HG03135 (cell line): ENCODE results near the gene VBP1.
"Not testable (repeated sequence)": the region's sequence is repeated elsewhere in the genome, so short reads cannot be mapped to it uniquely, and the experiment has no call there.

Source experiments
- ATAC-seq: cut with Tn5 transposase; IDR thresholded peaks from one replicate; pipeline ENCODE4 v1.9.1; 2021; ENCODE audit warnings: mild to moderate bottlenecking, moderate library complexity; ENCODE audit not compliant: unreplicated experiment

Gene VBP1

GRCh38 chrX:155216179-155216939, at the start of gene VBP1:
Gene VBP1, plus strand, starts transcription at chrX:155216460. Its CDS starts 23 bp downstream, at chrX:155216483.
- ATAC-seq = peak; percentile 98

- no peak for ATAC-seq
Measured at GRCh38 chrX:155169881-155170280, 46.4 kb upstream of the VBP1 start.

- ATAC-seq = no peak
Measured at GRCh38 chrX:155179346-155179997, 36.8 kb upstream of the VBP1 start.

- ATAC-seq = no peak
Measured at GRCh38 chrX:155188786-155189185, 27.5 kb upstream of the VBP1 start.

- no peak for ATAC-seq
Measured at GRCh38 chrX:155211208-155211607, 5.1 kb upstream of the VBP1 start.

GRCh38 chrX:155213731-155214130, 2.5 kb upstream of the VBP1 start:
- ATAC-seq = no peak

GRCh38 chrX:155215443-155216178, 649 bp upstream of the VBP1 start:
- ATAC-seq = peak; percentile 39

GRCh38 chrX:155216940-155217440, 730 bp downstream of the VBP1 start:
- ATAC-seq = no peak

- ATAC-seq = no peak
Measured at GRCh38 chrX:155218777-155219176, 2.5 kb downstream of the VBP1 start.

GRCh38 chrX:155221351-155221750, 5.1 kb downstream of the VBP1 start:
- no peak for ATAC-seq

GRCh38 chrX:155223746-155224145, 7.5 kb downstream of the VBP1 start:
- not testable (repeated sequence) for ATAC-seq

GRCh38 chrX:155225774-155226173, 9.5 kb downstream of the VBP1 start:
- ATAC-seq = no peak

GRCh38 chrX:155231163-155231562, 14.9 kb downstream of the VBP1 start:
- peak; percentile 73 for ATAC-seq

- no peak for ATAC-seq
Measured at GRCh38 chrX:155235891-155236290, 19.6 kb downstream of the VBP1 start.

GRCh38 chrX:155237719-155238118, 21.5 kb downstream of the VBP1 start:
- no peak for ATAC-seq

GRCh38 chrX:155242300-155242699, 26.0 kb downstream of the VBP1 start:
- ATAC-seq = no peak

- no peak for ATAC-seq
Measured at GRCh38 chrX:155246748-155247147, 30.5 kb downstream of the VBP1 start.

GRCh38 chrX:155247497-155247896, 31.2 kb downstream of the VBP1 start:
- ATAC-seq = no peak

GRCh38 chrX:155251391-155251790, 35.1 kb downstream of the VBP1 start:
- no peak for ATAC-seq

GRCh38 chrX:155259752-155260151, 43.5 kb downstream of the VBP1 start:
- no peak for ATAC-seq

- ATAC-seq = no peak
Measured at GRCh38 chrX:155262970-155263754, 46.9 kb downstream of the VBP1 start.
